WTC11 (cell line): ENCODE data around the gene NEBL. TPM values are rescaled to one million over a fixed set of nuclear protein-coding genes. Genes with fewer than 3 reads are reported as not detected.

Experiments used
- ATAC-seq: fragments of 200-7000 bp; cut with Tn5 transposase; 2 replicates; pipeline ENCODE4 v1.10.0; 2021; ENCODE audit warnings: mild to moderate bottlenecking, moderate library complexity
- CTCF ChIA-PET: fragments of 300-600 bp; sonication (Branson Sonifier 250); formaldehyde crosslinking; loops from one replicate; lab custom pipeline; 2021; ENCODE audit warnings: antibody characterized with exemption; lab: Charles Lee
- POLR2A ChIA-PET: fragments of 350-600 bp; sonication (Branson Sonifier 250); formaldehyde crosslinking; loops from one replicate; lab custom pipeline; 2021; ENCODE audit warnings: antibody characterized with exemption; lab: Charles Lee
- DNase-seq: peaks from one replicate; pipeline ENCODE4 v3.0.0; 2021; ENCODE audit warnings: low spot score
- H3K27ac Mint-ChIP-seq: 2 replicates; pipeline ENCODE4 v1.8.0; 2021; ENCODE audit warnings: mixed read lengths
- H3K27me3 Mint-ChIP-seq: 2 replicates; pipeline ENCODE4 v1.8.0; 2021; ENCODE audit warnings: low read depth, mild to moderate bottlenecking, moderate library complexity, mixed read lengths
- H3K36me3 Mint-ChIP-seq: 2 replicates; pipeline ENCODE4 v1.8.0; 2021; ENCODE audit warnings: mixed read lengths
- H3K4me1 Mint-ChIP-seq: 2 replicates; pipeline ENCODE4 v1.8.0; 2022; ENCODE audit warnings: mixed read lengths
- H3K4me3 Mint-ChIP-seq: 2 replicates; pipeline ENCODE4 v1.8.0; 2021; ENCODE audit warnings: mild to moderate bottlenecking, moderate library complexity, mixed read lengths
- H3K9me3 Mint-ChIP-seq: 2 replicates; pipeline ENCODE4 v1.8.0; 2021; ENCODE audit warnings: mixed read lengths
- AFF4 ChIP-seq: sonication (generic); formaldehyde crosslinking; IDR thresholded peaks from 2 replicates; pipeline ENCODE4 v1.8.1; 2023; ENCODE audit warnings: mild to moderate bottlenecking, missing genetic modification reagents, borderline replicate concordance
- FOXJ3 ChIP-seq: sonication (generic); formaldehyde crosslinking; IDR thresholded peaks from 2 replicates; pipeline ENCODE4 v1.9.0; 2021; ENCODE audit warnings: missing genetic modification reagents, mild to moderate bottlenecking, borderline replicate concordance
- IRF2 ChIP-seq: sonication (generic); formaldehyde crosslinking; IDR thresholded peaks from 2 replicates; pipeline ENCODE4 v1.8.0; 2022; ENCODE audit warnings: low read depth, missing genetic modification reagents, borderline replicate concordance
- NFYB ChIP-seq: sonication (generic); formaldehyde crosslinking; conservative IDR thresholded peaks from 2 replicates; pipeline ENCODE4 v1.8.0; 2022; ENCODE audit warnings: low read depth, missing genetic modification reagents
- SMAD3 ChIP-seq: sonication (generic); formaldehyde crosslinking; IDR thresholded peaks from 2 replicates; pipeline ENCODE4 v1.8.0; 2022; ENCODE audit warnings: missing genetic modification reagents, mild to moderate bottlenecking, borderline replicate concordance
- TEAD4 ChIP-seq: sonication (generic); formaldehyde crosslinking; IDR thresholded peaks from 2 replicates; pipeline ENCODE4 v1.8.0; 2022; ENCODE audit warnings: mild to moderate bottlenecking, missing genetic modification reagents
- USF2 ChIP-seq: sonication (generic); formaldehyde crosslinking; IDR thresholded peaks from 2 replicates; pipeline ENCODE4 v1.8.1; 2023; ENCODE audit warnings: mild to moderate bottlenecking, missing genetic modification reagents, moderate library complexity
- ZBTB21 ChIP-seq: sonication (generic); formaldehyde crosslinking; IDR thresholded peaks from 2 replicates; pipeline ENCODE4 v1.8.1; 2023; ENCODE audit warnings: mild to moderate bottlenecking, missing genetic modification reagents, borderline replicate concordance
- ZNF232 ChIP-seq: sonication (generic); formaldehyde crosslinking; IDR thresholded peaks from 2 replicates; pipeline ENCODE4 v1.8.0; 2022; ENCODE audit warnings: mild to moderate bottlenecking, missing genetic modification reagents
- ZNF317 ChIP-seq: sonication (generic); formaldehyde crosslinking; IDR thresholded peaks from 2 replicates; pipeline ENCODE4 v1.8.1; 2023; ENCODE audit warnings: low read depth, mild to moderate bottlenecking, moderate library complexity, missing genetic modification reagents, borderline replicate concordance
- ZNF396 ChIP-seq: fragments of 250-450 bp; sonication (Bioruptor Pico); IDR thresholded peaks from 2 replicates; pipeline ENCODE4 v1.8.0; 2021; ENCODE audit warnings: mild to moderate bottlenecking, moderate library complexity, borderline replicate concordance
- ZNF512 ChIP-seq: sonication (generic); formaldehyde crosslinking; IDR thresholded peaks from 2 replicates; pipeline ENCODE4 v1.8.1; 2022; ENCODE audit warnings: missing genetic modification reagents, borderline replicate concordance
- ZSCAN18 ChIP-seq: fragments of 250-450 bp; sonication (Bioruptor Pico); IDR thresholded peaks from 2 replicates; pipeline ENCODE4 v2.1.2; 2022; ENCODE audit warnings: mild to moderate bottlenecking, moderate library complexity
- total RNA-seq: library from RNA; stranded (reverse); gene quantifications from 3 replicates; pipeline ENCODE4 v1.2.3, GENCODE V29; 2021
- TF ChIP-seq, protein P1 (sequence below): sonication (generic); formaldehyde crosslinking; IDR thresholded peaks from 2 replicates; pipeline ENCODE4 v1.8.0; 2022; ENCODE audit warnings: mild to moderate bottlenecking, missing genetic modification reagents
- TF ChIP-seq, protein P2 (sequence below): fragments of 250-450 bp; sonication (Bioruptor Pico); IDR thresholded peaks from 2 replicates; pipeline ENCODE4 v1.9.0; 2021; ENCODE audit warnings: mild to moderate bottlenecking
- TF ChIP-seq, protein P3 (sequence below): sonication (generic); formaldehyde crosslinking; IDR thresholded peaks from 2 replicates; pipeline ENCODE4 v1.8.1; 2023; ENCODE audit warnings: mild to moderate bottlenecking, moderate library complexity, missing genetic modification reagents

The NEBL gene
- total RNA-seq, 1 experiment from 2014 or later, result 8.9 TPM

- TF ChIP-seq USF2 (CRISPR knock-in tag), result no peak
- TF ChIP-seq ZNF512 (CRISPR knock-in tag), result no peak
- no peak for TF ChIP-seq IRF2
- TF ChIP-seq, protein P1, sequence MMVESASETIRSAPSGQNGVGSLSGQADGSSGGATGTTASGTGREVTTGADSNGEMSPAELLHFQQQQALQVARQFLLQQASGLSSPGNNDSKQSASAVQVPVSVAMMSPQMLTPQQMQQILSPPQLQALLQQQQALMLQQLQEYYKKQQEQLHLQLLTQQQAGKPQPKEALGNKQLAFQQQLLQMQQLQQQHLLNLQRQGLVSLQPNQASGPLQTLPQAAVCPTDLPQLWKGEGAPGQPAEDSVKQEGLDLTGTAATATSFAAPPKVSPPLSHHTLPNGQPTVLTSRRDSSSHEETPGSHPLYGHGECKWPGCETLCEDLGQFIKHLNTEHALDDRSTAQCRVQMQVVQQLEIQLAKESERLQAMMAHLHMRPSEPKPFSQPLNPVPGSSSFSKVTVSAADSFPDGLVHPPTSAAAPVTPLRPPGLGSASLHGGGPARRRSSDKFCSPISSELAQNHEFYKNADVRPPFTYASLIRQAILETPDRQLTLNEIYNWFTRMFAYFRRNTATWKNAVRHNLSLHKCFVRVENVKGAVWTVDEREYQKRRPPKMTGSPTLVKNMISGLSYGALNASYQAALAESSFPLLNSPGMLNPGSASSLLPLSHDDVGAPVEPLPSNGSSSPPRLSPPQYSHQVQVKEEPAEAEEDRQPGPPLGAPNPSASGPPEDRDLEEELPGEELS (CRISPR knock-in tag), result no peak
- no peak for TF ChIP-seq ZNF317 (CRISPR knock-in tag)
- TF ChIP-seq TEAD4 (CRISPR knock-in tag), result no peak
- TF ChIP-seq ZSCAN18, result no peak
Measured at GRCh38 chr10:20776384-20777118, 120.6 kb downstream of the NEBL start (continued).

- H3K4me1 Mint-ChIP-seq, result peaks cover 7% of the 10 kb centered on the region
- H3K4me3 Mint-ChIP-seq, result no peak overlapping the region
- H3K27me3 Mint-ChIP-seq, result no peaks in the 10 kb centered on the region
- DNase-seq (no peak), ATAC-seq (no peak)
- no peak overlapping the region for H3K27ac Mint-ChIP-seq
- ChIA-PET CTCF (interaction anchor here (0.6 kb wide), 1 partner anchor 942 kb away, joined by 7 read pairs; no protein-coding TSS in a partner anchor), POLR2A (no interaction called here)
- H3K36me3 Mint-ChIP-seq, result no peaks in the 10 kb centered on the region
- no peaks in the 10 kb centered on the region for H3K9me3 Mint-ChIP-seq
- TF ChIP-seq SMAD3, result no peak
- no peak for TF ChIP-seq ZNF396 (CRISPR knock-in tag)
- TF ChIP-seq, protein P2, sequence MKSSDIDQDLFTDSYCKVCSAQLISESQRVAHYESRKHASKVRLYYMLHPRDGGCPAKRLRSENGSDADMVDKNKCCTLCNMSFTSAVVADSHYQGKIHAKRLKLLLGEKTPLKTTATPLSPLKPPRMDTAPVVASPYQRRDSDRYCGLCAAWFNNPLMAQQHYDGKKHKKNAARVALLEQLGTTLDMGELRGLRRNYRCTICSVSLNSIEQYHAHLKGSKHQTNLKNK (CRISPR knock-in tag), result no peak
- no peak for TF ChIP-seq FOXJ3
- TF ChIP-seq AFF4 (CRISPR knock-in tag), result no peak
- TF ChIP-seq ZSCAN18, result no peak
- no peak for TF ChIP-seq ZNF232 (CRISPR knock-in tag)
- no peak for TF ChIP-seq NFYB (CRISPR knock-in tag)
- TF ChIP-seq, protein P1 (CRISPR knock-in tag), result no peak
- TF ChIP-seq, protein P3, sequence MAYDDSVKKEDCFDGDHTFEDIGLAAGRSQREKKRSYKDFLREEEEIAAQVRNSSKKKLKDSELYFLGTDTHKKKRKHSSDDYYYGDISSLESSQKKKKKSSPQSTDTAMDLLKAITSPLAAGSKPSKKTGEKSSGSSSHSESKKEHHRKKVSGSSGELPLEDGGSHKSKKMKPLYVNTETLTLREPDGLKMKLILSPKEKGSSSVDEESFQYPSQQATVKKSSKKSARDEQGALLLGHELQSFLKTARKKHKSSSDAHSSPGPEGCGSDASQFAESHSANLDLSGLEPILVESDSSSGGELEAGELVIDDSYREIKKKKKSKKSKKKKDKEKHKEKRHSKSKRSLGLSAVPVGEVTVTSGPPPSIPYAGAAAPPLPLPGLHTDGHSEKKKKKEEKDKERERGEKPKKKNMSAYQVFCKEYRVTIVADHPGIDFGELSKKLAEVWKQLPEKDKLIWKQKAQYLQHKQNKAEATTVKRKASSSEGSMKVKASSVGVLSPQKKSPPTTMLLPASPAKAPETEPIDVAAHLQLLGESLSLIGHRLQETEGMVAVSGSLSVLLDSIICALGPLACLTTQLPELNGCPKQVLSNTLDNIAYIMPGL (CRISPR knock-in tag), result no peak
- no peak for TF ChIP-seq USF2 (CRISPR knock-in tag)
- no peak for TF ChIP-seq ZBTB21 (CRISPR knock-in tag)
Measured at GRCh38 chr10:20771051-20771450, 126.1 kb downstream of the NEBL start.
